A549 (cell line): Measurements from ENCODE around the gene RPL26.

Experiments
- CHD4 ChIP-seq: fragments of 200-600 bp; sonication (generic); IDR thresholded peaks from 2 replicates; pipeline ENCODE4 v1.6.1; 2016; ENCODE audit warnings: antibody characterized with exemption, mild to moderate bottlenecking, borderline replicate concordance
- CTCF ChIP-seq: fragments of >200 bp; sonication (Bioruptor Twin); formaldehyde crosslinking; IDR thresholded peaks from 3 replicates; pipeline ENCODE4 v1.5.1; 2016
- POLR2A ChIP-seq: IDR thresholded peaks from 2 replicates; pipeline ENCODE4 v1.6.1; 2012; ENCODE audit warnings: mild to moderate bottlenecking, low read length
- RAD21 ChIP-seq, 2 experiments: fragments of >200 bp in 1 of 2; sonication (Bioruptor Twin) in 1 of 2; formaldehyde crosslinking in 1 of 2; IDR thresholded peaks in 1 of 2; conservative IDR thresholded peaks in 1 of 2; 2 replicates in 1 of 2; 3 replicates in 1 of 2; pipeline ENCODE4 v1.6.1; 2012 to 2018; ENCODE audit warnings: inconsistent platforms in 1 of 2
- RFX5 ChIP-seq: fragments of 450-650 bp; IDR thresholded peaks from 2 replicates; pipeline ENCODE4 v1.7.1; 2014; ENCODE audit warnings: antibody characterized with exemption, mild to moderate bottlenecking, moderate library complexity

GRCh38 chr17:8426802-8427201, 43.8 kb upstream of the RPL26 start:
- no peak for TF ChIP-seq CTCF
- TF ChIP-seq CHD4, result no peak
- TF ChIP-seq RAD21 (conservative IDR thresholded peaks at IDR 0.05 in 1 of 2, IDR thresholded peaks at IDR 0.05 in 1 of 2), result no peak
- TF ChIP-seq RFX5, result no peak
- no peak for TF ChIP-seq POLR2A
